GM21723 (cell line): ENCODE results near the gene F10.
A peak's percentile ranks its signal among the peaks of the same experiment; 100 is the strongest.
"Not testable (repeated sequence)": the region's sequence is repeated elsewhere in the genome, so short reads cannot be mapped to it uniquely, and the experiment has no call there.

Source experiments
- ATAC-seq: cut with Tn5 transposase; IDR thresholded peaks from one replicate; pipeline ENCODE4 v1.9.1; 2021; ENCODE audit warnings: mild to moderate bottlenecking, moderate library complexity; ENCODE audit not compliant: unreplicated experiment

F10 gene

GRCh38 chr13:113150550-113151365 lies 28.2 kb downstream of the F10 start:
- no peak for ATAC-seq

GRCh38 chr13:113151745-113152690 lies 29.4 kb downstream of the F10 start:
- no peak for ATAC-seq

GRCh38 chr13:113152691-113152983 lies 30.0 kb downstream of the F10 start:
- ATAC-seq, result no peak

- peak; percentile 28 for ATAC-seq
Observed at GRCh38 chr13:113152984-113153809, 30.6 kb downstream of the F10 start.

- peak; percentile 68 for ATAC-seq
Observed at GRCh38 chr13:113153810-113154748, 31.5 kb downstream of the F10 start.

GRCh38 chr13:113155201-113155600 lies 32.6 kb downstream of the F10 start:
- no peak for ATAC-seq

- ATAC-seq, result no peak
Observed at GRCh38 chr13:113155982-113156655, 33.5 kb downstream of the F10 start.

GRCh38 chr13:113157206-113157928 lies 34.8 kb downstream of the F10 start:
- ATAC-seq, result no peak

GRCh38 chr13:113157929-113158747 lies 35.5 kb downstream of the F10 start, which contains the start of gene PROZ:
Gene PROZ (plus strand): TSS chr13:113158648. CDS start chr13:113158661, 13 bp downstream.
- ATAC-seq, result no peak

- ATAC-seq, result no peak
Observed at GRCh38 chr13:113158946-113159345, 36.3 kb downstream of the F10 start.

- no peak for ATAC-seq
Observed at GRCh38 chr13:113159701-113160100, 37.1 kb downstream of the F10 start.

- ATAC-seq, result no peak
Observed at GRCh38 chr13:113160983-113161382, 38.4 kb downstream of the F10 start.

GRCh38 chr13:113161433-113161832 lies 38.8 kb downstream of the F10 start:
- ATAC-seq, result no peak

GRCh38 chr13:113161975-113162374 lies 39.4 kb downstream of the F10 start:
- ATAC-seq, result not testable (repeated sequence)

GRCh38 chr13:113162783-113163685 lies 40.4 kb downstream of the F10 start:
- ATAC-seq, result no peak

GRCh38 chr13:113164492-113164891 lies 41.9 kb downstream of the F10 start:
- no peak for ATAC-seq

GRCh38 chr13:113166266-113166665 lies 43.7 kb downstream of the F10 start:
- ATAC-seq, result no peak
